ENCODE results near the gene CNGA4. TPM values are rescaled to one million over a fixed set of nuclear protein-coding genes. Genes with fewer than 3 reads are reported as not detected.
"Not testable (repeated sequence)": the region's sequence is repeated elsewhere in the genome, so short reads cannot be mapped to it uniquely, and the experiment has no call there.

Gene CNGA4
- total RNA-seq, 4 donors from 2014 or later, result 0.14 TPM; not detected in 3

- intact Hi-C loops (cut with DNase I; ENCODE audit: low total_unique reads), result no loop called here
- TF ChIP-seq CTCF (IDR thresholded peaks at IDR 0.05) (no peak), POLR2A (IDR thresholded peaks at IDR 0.05) (no peak), EP300 (IDR thresholded peaks at IDR 0.05; ENCODE audit: low read depth) (no peak), POLR2AphosphoS5 (IDR thresholded peaks at IDR 0.05) (no peak)
These were observed 6.6 kb downstream of the CNGA4 start for GRCh38 chr11:6245536-6245935.

GRCh38 chr11:6248248-6248647 lies 9.4 kb downstream of the CNGA4 start:
- intact Hi-C loops (cut with DNase I; ENCODE audit: low total_unique reads) (no loop called here), in situ Hi-C loops (cut with MboI; ENCODE audit: low pct_ligation_motif_present in 1 of 4, low pct_unique_long_range_greater_than_20kb in 1 of 4, low sequenced_read_pairs in 3 of 4) (no loop called here)
- H3K27me3 ChIP-seq, result no peaks in the 10 kb centered on the region
- H3K4me1 ChIP-seq, result peaks cover 4 to 9% (median 6%) of the 10 kb centered on the region in 4 donors
- H3K36me3 ChIP-seq, result no peaks in the 10 kb centered on the region
- H3K4me3 ChIP-seq, result no peak overlapping the region
- no peak overlapping the region for H3K27ac ChIP-seq
- DNase-seq, result no peak
- TF ChIP-seq EP300 (IDR thresholded peaks at IDR 0.05; ENCODE audit: low read depth), result no peak
- TF ChIP-seq CTCF (IDR thresholded peaks at IDR 0.05), result no peak
- no peak for TF ChIP-seq POLR2AphosphoS5 (IDR thresholded peaks at IDR 0.05)
- TF ChIP-seq POLR2A (IDR thresholded peaks at IDR 0.05), result no peak
- no peaks in the 10 kb centered on the region for H3K9me3 ChIP-seq
- WGBS, 2 donors (ENCODE audit: low coverage in 1 of 2), result 91% methylated on average over 1 of the region's 1 CpG; no CpG with 5 or more reads in 1 of the 2 donors

More at GRCh38 chr11:6245536-6245935, 6.6 kb downstream of the CNGA4 start:
- Histone ChIP-seq H3K9me3 (no peaks in the 10 kb centered on the region), H3K27me3 (no peaks in the 10 kb centered on the region), H3K27ac (no peak overlapping the region), H3K36me3 (no peaks in the 10 kb centered on the region), H3K4me3 (no peak overlapping the region), H3K4me1 (peaks cover 0 to 4% (median 0%) of the 10 kb centered on the region in 4 donors)
- DNase-seq, result no peak
- WGBS, 2 donors (ENCODE audit: low coverage in 1 of 2), result 91 to 94% methylated on average over 2 of the region's 2 CpGs
- in situ Hi-C loops (cut with MboI; ENCODE audit: low pct_ligation_motif_present in 1 of 4, low pct_unique_long_range_greater_than_20kb in 1 of 4, low sequenced_read_pairs in 3 of 4), result no loop called here

DNA sequence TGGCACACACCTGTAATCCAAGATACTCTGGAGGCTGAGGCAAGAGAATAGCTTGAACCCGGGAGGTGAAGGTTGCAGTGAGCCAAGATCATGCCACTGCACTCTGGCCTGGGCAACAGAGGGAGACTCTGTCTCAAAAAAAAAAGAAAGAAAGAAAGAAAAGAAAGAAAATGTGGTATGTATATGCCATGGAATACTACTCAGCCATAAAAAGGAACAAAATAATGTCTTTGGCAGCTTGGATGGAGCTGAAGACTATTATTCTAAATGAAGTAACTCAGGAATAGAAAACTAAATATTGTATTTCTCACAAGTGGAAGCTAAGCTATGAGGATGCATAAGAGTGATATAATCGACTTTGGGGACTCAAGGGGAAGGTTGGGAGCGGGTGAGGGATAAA lies 10.0 kb downstream of the CNGA4 start:
- H3K36me3 ChIP-seq; DNase-seq; in situ Hi-C loops (cut with MboI; ENCODE audit: low pct_ligation_motif_present in 1 of 4, low pct_unique_long_range_greater_than_20kb in 1 of 4, low sequenced_read_pairs in 3 of 4); H3K27me3 ChIP-seq; H3K9me3 ChIP-seq; H3K4me3 ChIP-seq; intact Hi-C loops (cut with DNase I; ENCODE audit: low total_unique reads); H3K27ac ChIP-seq; H3K4me1 ChIP-seq: not testable (repeated sequence)
- 83 to 89% methylated on average over 2 to 3 of the region's 3 CpGs for WGBS, 2 donors (ENCODE audit: low coverage in 1 of 2)

GRCh38 chr11:6249770-6250555 lies 11.1 kb downstream of the CNGA4 start:
- intact Hi-C loops (cut with DNase I; ENCODE audit: low total_unique reads) (loop anchor here (5.0 kb wide), 1 partner anchor 102 kb away; no protein-coding TSS in a partner anchor), in situ Hi-C loops (cut with MboI; ENCODE audit: low pct_ligation_motif_present in 1 of 4, low pct_unique_long_range_greater_than_20kb in 1 of 4, low sequenced_read_pairs in 3 of 4) (no loop called here)
- Histone ChIP-seq H3K27ac (no peak overlapping the region), H3K4me3 (no peak overlapping the region), H3K9me3 (no peaks in the 10 kb centered on the region), H3K27me3 (no peaks in the 10 kb centered on the region), H3K4me1 (peaks cover 4 to 9% (median 6%) of the 10 kb centered on the region in 4 donors), H3K36me3 (no peaks in the 10 kb centered on the region)
- peak; percentile 67 for DNase-seq
- WGBS, 2 donors (ENCODE audit: low coverage in 1 of 2), result 40% methylated on average over 3 of the region's 3 CpGs; no CpG with 5 or more reads in 1 of the 2 donors
- TF ChIP-seq POLR2AphosphoS5 (IDR thresholded peaks at IDR 0.05) (no peak), POLR2A (IDR thresholded peaks at IDR 0.05) (no peak), CTCF (IDR thresholded peaks at IDR 0.05) (no peak), EP300 (IDR thresholded peaks at IDR 0.05; ENCODE audit: low read depth) (no peak)

All from transverse colon (tissue), 4 donors.